Upper lobe of left lung (tissue), 6 donors: ENCODE measurements around the gene GALR3. TPM values are rescaled to one million over a fixed set of nuclear protein-coding genes. Genes with fewer than 3 reads are reported as not detected.

Experiments used
- ATAC-seq, 2 donors: fragments of 200-7000 bp; cut with Tn5 transposase; one replicate each; pipeline ENCODE4 v1.9.1; 2022; ENCODE audit warnings: mild to moderate bottlenecking in 2 of 2, moderate library complexity in 2 of 2; ENCODE audit not compliant: low FRiP score in 2 of 2
- DNase-seq, 2 donors: peaks; one replicate each; pipeline ENCODE4 v3.0.0-alpha.2; 2019 to 2020
- H3K27ac ChIP-seq, 4 donors: fragments of 200-600 bp; sonication (generic); one replicate each; pipeline ENCODE4 v1.5.1; 2016 to 2019
- H3K27me3 ChIP-seq, 4 donors: fragments of 200-600 bp; sonication (generic); one replicate each; pipeline ENCODE4 v1.5.1; 2017 to 2019
- H3K36me3 ChIP-seq, 4 donors: fragments of 200-600 bp; sonication (generic); one replicate each; pipeline ENCODE4 v1.5.1; 2016 to 2019
- H3K4me1 ChIP-seq, 4 donors: fragments of 200-600 bp; sonication (generic); one replicate each; pipeline ENCODE4 v1.5.1; 2018 to 2019
- H3K4me3 ChIP-seq, 4 donors: fragments of 200-600 bp; sonication (generic); one replicate each; pipeline ENCODE4 v1.5.1; 2017 to 2019; ENCODE audit warnings: mild to moderate bottlenecking in 2 of 4, moderate library complexity in 1 of 4
- H3K9me3 ChIP-seq, 4 donors: fragments of 200-600 bp; sonication (generic); one replicate each; pipeline ENCODE4 v1.5.1; 2018 to 2019
- CTCF ChIP-seq, 6 experiments: fragments of 450-650 bp in 4 of 6; fragments of 200-600 bp in 2 of 6; sonication (generic) in 2 of 6; IDR thresholded peaks; one replicate each; pipeline ENCODE4 v1.5.1; 2016 to 2019; ENCODE audit warnings: antibody characterized with exemption in 6 of 6
- EP300 ChIP-seq, 4 donors: sonication (generic); formaldehyde crosslinking; IDR thresholded peaks; one replicate each; pipeline ENCODE4 v1.5.1; 2017; ENCODE audit warnings: antibody characterized with exemption in 4 of 4, control low read depth in 2 of 4
- POLR2A ChIP-seq, 4 donors: fragments of 450-650 bp; IDR thresholded peaks; one replicate each; pipeline ENCODE4 v1.5.1; 2016 to 2017; ENCODE audit warnings: antibody characterized with exemption in 4 of 4, mild to moderate bottlenecking in 2 of 4
- POLR2AphosphoS5 ChIP-seq, 2 donors: sonication (generic); formaldehyde crosslinking; IDR thresholded peaks; one replicate each; pipeline ENCODE4 v1.5.1; 2017; ENCODE audit warnings: antibody characterized with exemption in 2 of 2
- WGBS, 2 donors: methylation state at CpG; one replicate each; pipeline ENCODE4 v1.1.5; 2017 to 2018; 5-methylcytosine and 5-hydroxymethylcytosine counted together
- total RNA-seq, 6 donors: library from RNA; depleted of rRNA in 4 of 6; stranded (reverse); fragments of >200 nt in 4 of 6; gene quantifications; one replicate each; pipeline versions ENCODE4 v1.1.0 to v1.2.1, GENCODE V29; 2016 to 2021
- donor health status: DM: no; HTN: no; CAD: no; lungs with moderate emphysema.
- donor health status: DM: no; HTN: yes; CAD: no; lungs with severe emphysema.

The GALR3 gene
- total RNA-seq, 6 donors from 2014 or later, result not detected

DNA sequence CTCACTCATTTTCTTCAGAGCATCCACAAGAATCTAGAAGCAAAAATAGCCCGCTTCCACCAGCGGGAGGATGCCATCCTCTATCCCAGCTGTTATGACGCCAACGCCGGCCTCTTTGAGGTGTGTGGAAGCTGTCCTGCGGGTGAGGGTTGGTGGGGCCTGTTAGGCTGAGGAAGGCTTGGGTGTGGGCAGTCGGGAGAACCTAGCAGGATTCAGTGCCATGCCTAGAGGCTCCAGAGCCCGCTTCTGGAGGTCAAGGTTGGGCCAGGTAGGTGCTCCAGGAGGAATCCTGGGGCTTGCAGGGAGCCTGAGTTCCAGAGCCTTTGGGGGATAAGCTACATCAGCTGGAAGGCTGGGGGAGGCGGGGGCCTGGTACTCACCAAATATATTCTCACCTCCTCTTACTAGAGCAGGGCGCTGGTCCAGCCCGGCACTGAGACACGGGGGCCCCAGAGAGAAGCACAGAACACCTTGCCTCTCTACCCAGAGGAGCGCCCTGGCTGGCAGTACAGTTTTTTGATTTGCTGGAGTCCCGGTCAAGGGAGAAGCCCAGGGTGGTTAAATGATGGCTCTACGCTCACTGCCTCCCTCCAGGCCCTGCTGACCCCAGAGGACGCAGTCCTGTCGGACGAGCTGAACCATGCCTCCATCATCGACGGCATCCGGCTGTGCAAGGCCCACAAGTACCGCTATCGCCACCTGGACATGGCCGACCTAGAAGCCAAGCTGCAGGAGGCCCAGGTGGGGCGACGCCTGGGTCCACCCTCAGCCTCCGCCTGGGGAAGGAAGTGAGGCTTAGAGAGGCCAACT is 10.1 kb upstream of the GALR3 start:
- no peaks in the 10 kb centered on the region for H3K36me3 ChIP-seq
- no peaks in the 10 kb centered on the region for H3K27me3 ChIP-seq
- TF ChIP-seq CTCF (IDR thresholded peaks at IDR 0.05), result no peak
- TF ChIP-seq EP300 (IDR thresholded peaks at IDR 0.05), result no peak
- TF ChIP-seq POLR2A (IDR thresholded peaks at IDR 0.05), result no peak
- TF ChIP-seq POLR2AphosphoS5 (IDR thresholded peaks at IDR 0.05), result no peak
- no peak for ATAC-seq
- DNase-seq, result no peak
- peaks cover 13 to 18% (median 15%) of the 10 kb centered on the region in 4 donors for H3K4me1 ChIP-seq
- no peak overlapping the region for H3K4me3 ChIP-seq
- H3K9me3 ChIP-seq, result no peaks in the 10 kb centered on the region
- WGBS, 2 donors, result 91 to 92% methylated on average over 19 to 27 of the region's 27 CpGs
- H3K27ac ChIP-seq, result no peak overlapping the region

DNA sequence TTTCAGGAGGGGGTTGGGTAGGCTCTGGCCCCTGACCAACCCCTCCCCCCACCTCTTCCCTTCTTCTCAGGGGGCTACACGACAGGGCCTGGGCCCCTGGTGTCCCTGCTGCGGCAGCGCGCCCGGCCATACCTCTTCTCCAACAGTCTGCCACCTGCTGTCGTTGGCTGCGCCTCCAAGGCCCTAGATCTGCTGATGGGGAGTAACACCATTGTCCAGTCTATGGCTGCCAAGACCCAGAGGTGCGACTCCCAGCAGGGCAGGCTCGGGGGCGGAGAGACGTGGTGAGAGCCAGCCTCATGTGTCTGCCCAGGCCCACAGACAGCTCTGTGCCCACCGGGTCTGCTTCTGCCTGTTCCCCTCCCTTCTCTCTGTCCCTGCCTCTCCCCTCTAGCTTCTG is 7.6 kb upstream of the GALR3 start:
- DNase-seq (no peak), ATAC-seq (no peak)
- TF ChIP-seq EP300 (IDR thresholded peaks at IDR 0.05), result no peak
- TF ChIP-seq POLR2AphosphoS5 (IDR thresholded peaks at IDR 0.05), result no peak
- TF ChIP-seq CTCF (IDR thresholded peaks at IDR 0.05), result no peak
- no peak for TF ChIP-seq POLR2A (IDR thresholded peaks at IDR 0.05)
- Histone ChIP-seq H3K9me3 (no peaks in the 10 kb centered on the region), H3K27ac (no peak overlapping the region), H3K27me3 (peaks cover 0 to 8% (median 5%) of the 10 kb centered on the region in 4 donors), H3K4me1 (peaks cover 19 to 20% (median 20%) of the 10 kb centered on the region in 4 donors), H3K4me3 (no peak overlapping the region), H3K36me3 (no peaks in the 10 kb centered on the region)
- 91 to 93% methylated on average over 12 of the region's 12 CpGs for WGBS, 2 donors

DNA sequence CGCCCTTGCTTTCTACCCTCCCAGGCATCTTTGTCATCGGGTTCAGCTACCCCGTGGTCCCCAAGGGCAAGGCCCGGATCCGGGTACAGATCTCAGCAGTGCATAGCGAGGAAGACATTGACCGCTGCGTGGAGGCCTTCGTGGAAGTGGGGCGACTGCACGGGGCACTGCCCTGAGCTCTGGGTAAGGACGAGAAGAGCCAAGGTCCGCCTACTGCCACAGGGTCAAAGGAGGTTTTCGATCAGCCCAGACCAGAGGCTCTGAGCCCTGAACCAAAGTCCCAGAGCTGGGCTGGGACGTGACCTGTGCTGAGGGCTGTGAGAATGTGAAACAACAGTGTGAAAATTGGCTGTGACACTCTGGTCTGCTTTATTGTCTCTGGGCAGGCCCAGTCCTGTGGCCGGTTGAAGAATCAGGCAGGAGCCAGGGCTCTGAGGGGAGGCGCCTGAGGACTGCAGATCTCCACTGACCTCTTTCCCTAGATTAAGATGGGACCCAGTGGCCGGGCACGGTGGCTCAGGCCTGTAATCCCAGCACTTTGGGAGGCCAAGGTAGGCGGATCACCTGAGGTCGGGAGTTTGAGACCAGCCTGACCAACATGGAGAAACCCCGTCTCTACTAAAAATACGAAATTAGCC is 6.5 kb upstream of the GALR3 start:
- no peak for ATAC-seq
- TF ChIP-seq POLR2AphosphoS5 (IDR thresholded peaks at IDR 0.05) (no peak), EP300 (IDR thresholded peaks at IDR 0.05) (no peak), CTCF (IDR thresholded peaks at IDR 0.05) (no peak), POLR2A (IDR thresholded peaks at IDR 0.05) (no peak)
- WGBS, 2 donors, result 90 to 95% methylated on average over 22 to 23 of the region's 23 CpGs
- peaks cover 0 to 8% (median 5%) of the 10 kb centered on the region in 4 donors for H3K27me3 ChIP-seq
- no peaks in the 10 kb centered on the region for H3K9me3 ChIP-seq
- H3K4me3 ChIP-seq, result no peak overlapping the region
- DNase-seq, result no peak
- H3K36me3 ChIP-seq, result no peaks in the 10 kb centered on the region
- peaks cover 19 to 20% (median 20%) of the 10 kb centered on the region in 4 donors for H3K4me1 ChIP-seq
- H3K27ac ChIP-seq, result no peak overlapping the region

DNA sequence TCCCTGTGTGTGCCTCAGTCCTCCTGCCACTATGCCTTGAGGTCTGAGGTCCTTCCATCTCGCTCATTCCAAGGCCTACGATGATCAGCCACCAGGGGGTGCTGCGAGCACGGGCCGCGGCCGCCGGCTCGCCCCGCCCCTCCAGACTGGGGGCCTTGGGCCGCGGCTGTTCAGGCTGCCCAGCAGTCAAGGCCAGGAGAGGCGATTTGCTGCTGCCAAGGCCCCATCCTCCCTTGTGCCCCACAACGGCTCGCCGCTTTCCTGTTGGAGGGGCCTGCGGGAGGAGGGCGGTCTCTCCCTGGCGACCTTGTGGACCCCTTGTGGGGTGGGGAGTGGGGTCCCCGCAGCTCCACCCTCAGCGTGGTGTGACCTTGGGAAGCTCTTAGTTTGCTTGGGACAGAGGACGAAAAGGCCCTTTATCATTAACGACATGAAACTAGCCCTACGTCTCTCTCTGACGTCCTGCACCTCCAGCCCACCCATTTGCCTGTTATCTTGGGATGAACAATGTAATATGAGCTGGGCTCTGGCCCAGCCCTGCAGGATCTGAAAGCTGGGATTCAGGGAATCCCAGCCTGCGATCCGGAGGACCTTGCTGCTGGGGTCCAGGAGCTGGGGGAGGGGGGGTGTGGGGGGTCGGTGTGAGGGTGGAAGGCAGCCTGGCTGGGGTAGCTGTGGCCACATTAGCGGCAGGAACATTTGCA is 5.3 kb upstream of the GALR3 start:
- peak; percentile 92 to 97 (median 95) for TF ChIP-seq CTCF (IDR thresholded peaks at IDR 0.05)
- TF ChIP-seq POLR2AphosphoS5 (IDR thresholded peaks at IDR 0.05), result no peak
- no peak for TF ChIP-seq POLR2A (IDR thresholded peaks at IDR 0.05)
- peak; percentile 76 to 95 for DNase-seq
- H3K4me1 ChIP-seq, result peaks cover 19 to 20% (median 20%) of the 10 kb centered on the region in 4 donors
- H3K27ac ChIP-seq, result peak overlapping the region in 1 of 4 donors; percentile 1
- WGBS, 2 donors, result 3 to 9% methylated on average over 4 to 29 of the region's 29 CpGs
- peak; percentile 92 to 95 for ATAC-seq
- H3K4me3 ChIP-seq, result peak overlapping the region in 3 of 4 donors; percentile 19 to 48 (median 48)
- H3K36me3 ChIP-seq, result no peaks in the 10 kb centered on the region
- H3K27me3 ChIP-seq, result peaks cover 0 to 10% (median 6%) of the 10 kb centered on the region in 4 donors
- H3K9me3 ChIP-seq, result no peaks in the 10 kb centered on the region
